Suprapubic skin (tissue), 4 donors: ENCODE data around the gene STAU1. TPM values are rescaled to one million over a fixed set of nuclear protein-coding genes. Genes with fewer than 3 reads are reported as not detected.

Source experiments
- DNase-seq, 2 donors: peaks; one replicate each; pipeline ENCODE4 v3.0.0-alpha.2; 2019; ENCODE audit warnings: low spot score in 2 of 2
- H3K27ac ChIP-seq: fragments of 200-600 bp; sonication (generic); one replicate; pipeline ENCODE4 v1.5.1; 2019
- H3K27me3 ChIP-seq: fragments of 200-600 bp; sonication (generic); one replicate; pipeline ENCODE4 v1.5.1; 2019
- H3K36me3 ChIP-seq: fragments of 200-600 bp; sonication (generic); one replicate; pipeline ENCODE4 v1.5.1; 2019
- H3K4me1 ChIP-seq: fragments of 200-600 bp; sonication (generic); one replicate; pipeline ENCODE4 v1.5.1; 2019
- H3K4me3 ChIP-seq: fragments of 200-600 bp; sonication (generic); one replicate; pipeline ENCODE4 v1.5.1; 2019; ENCODE audit warnings: mild to moderate bottlenecking
- H3K9me3 ChIP-seq: fragments of 200-600 bp; sonication (generic); one replicate; pipeline ENCODE4 v1.5.1; 2019
- EP300 ChIP-seq: sonication (generic); formaldehyde crosslinking; IDR thresholded peaks from one replicate; pipeline ENCODE4 v1.6.1; 2017; ENCODE audit warnings: antibody characterized with exemption
- POLR2A ChIP-seq, 2 donors: fragments of 450-650 bp; IDR thresholded peaks; one replicate each; pipeline ENCODE4 v1.6.1; 2017; ENCODE audit warnings: antibody characterized with exemption in 2 of 2, mild to moderate bottlenecking in 2 of 2, moderate library complexity in 2 of 2
- POLR2AphosphoS5 ChIP-seq, 3 donors: sonication (generic); formaldehyde crosslinking; IDR thresholded peaks; one replicate each; pipeline ENCODE4 v1.6.1; 2017; ENCODE audit warnings: antibody characterized with exemption in 3 of 3
- WGBS: methylation state at CpG from one replicate; pipeline ENCODE4 v1.1.5; 2018; 5-methylcytosine and 5-hydroxymethylcytosine counted together
- total RNA-seq, 4 donors: library from RNA; depleted of rRNA; stranded (reverse); fragments of >200 nt; gene quantifications; one replicate each; pipeline ENCODE4 v1.1.0, GENCODE V29; 2016
- TF ChIP-seq, protein P1 (sequence below), 2 donors: fragments of 200-600 bp in 1 of 2; fragments of 450-650 bp in 1 of 2; sonication (generic) in 1 of 2; IDR thresholded peaks; one replicate each; pipeline ENCODE4 v1.5.1; 2016 to 2019; ENCODE audit warnings: antibody characterized with exemption in 2 of 2, mild to moderate bottlenecking in 1 of 2, moderate library complexity in 1 of 2

Gene STAU1
- total RNA-seq, 4 donors from 2014 or later, result 53.0 to 79.1 (median 69.9) TPM

DNA sequence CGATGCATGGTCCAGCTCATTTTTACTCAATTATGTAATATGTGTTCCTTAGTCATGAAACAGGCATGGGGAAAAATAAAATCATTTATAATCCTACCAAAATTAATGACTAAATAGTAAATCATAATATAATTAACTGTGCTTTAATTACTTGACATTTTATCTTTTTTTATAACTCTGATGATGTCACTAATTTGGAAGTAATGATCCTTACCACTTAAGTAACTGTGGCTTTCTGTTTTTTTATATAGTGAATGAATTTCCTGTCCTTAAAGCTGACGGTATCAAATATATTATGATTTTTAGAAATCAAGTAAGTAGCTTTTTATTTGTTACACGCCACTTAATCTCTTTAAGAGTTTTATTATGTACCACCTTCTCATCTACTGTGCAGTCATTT lies 109.8 kb downstream of the STAU1 start:
- WGBS, result 95% methylated on average over 3 of the region's 3 CpGs
- TF ChIP-seq EP300 (no peak), POLR2A (IDR thresholded peaks at IDR 0.05) (no peak), POLR2AphosphoS5 (IDR thresholded peaks at IDR 0.05) (no peak)
- TF ChIP-seq, protein P1, sequence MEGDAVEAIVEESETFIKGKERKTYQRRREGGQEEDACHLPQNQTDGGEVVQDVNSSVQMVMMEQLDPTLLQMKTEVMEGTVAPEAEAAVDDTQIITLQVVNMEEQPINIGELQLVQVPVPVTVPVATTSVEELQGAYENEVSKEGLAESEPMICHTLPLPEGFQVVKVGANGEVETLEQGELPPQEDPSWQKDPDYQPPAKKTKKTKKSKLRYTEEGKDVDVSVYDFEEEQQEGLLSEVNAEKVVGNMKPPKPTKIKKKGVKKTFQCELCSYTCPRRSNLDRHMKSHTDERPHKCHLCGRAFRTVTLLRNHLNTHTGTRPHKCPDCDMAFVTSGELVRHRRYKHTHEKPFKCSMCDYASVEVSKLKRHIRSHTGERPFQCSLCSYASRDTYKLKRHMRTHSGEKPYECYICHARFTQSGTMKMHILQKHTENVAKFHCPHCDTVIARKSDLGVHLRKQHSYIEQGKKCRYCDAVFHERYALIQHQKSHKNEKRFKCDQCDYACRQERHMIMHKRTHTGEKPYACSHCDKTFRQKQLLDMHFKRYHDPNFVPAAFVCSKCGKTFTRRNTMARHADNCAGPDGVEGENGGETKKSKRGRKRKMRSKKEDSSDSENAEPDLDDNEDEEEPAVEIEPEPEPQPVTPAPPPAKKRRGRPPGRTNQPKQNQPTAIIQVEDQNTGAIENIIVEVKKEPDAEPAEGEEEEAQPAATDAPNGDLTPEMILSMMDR (IDR thresholded peaks at IDR 0.05), result no peak
- Histone ChIP-seq H3K4me3 (no peak overlapping the region), H3K36me3 (peaks cover 97% of the 10 kb centered on the region), H3K27me3 (no peaks in the 10 kb centered on the region), H3K9me3 (no peaks in the 10 kb centered on the region), H3K27ac (no peak overlapping the region), H3K4me1 (no peaks in the 10 kb centered on the region)
- no peak for DNase-seq

DNA sequence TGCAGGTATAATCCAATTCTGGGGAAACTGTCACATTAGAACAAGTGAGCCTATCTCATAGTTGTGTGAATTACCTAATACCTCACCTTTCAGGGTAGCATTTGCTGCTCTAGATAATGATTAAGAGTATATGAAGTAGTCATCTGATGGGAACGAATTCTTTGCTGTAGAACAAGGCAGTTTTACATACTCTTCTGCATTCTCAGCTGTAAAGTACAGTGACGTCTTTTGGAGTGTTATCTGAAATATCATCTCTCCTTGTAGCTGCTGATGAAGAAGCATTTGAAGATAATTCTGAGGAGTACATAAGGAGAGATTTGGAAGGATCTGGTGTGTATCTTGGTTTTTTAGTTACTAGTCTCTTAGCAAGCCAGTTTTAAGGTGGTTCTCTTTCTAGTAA lies 113.6 kb downstream of the STAU1 start:
- no peak for DNase-seq
- Histone ChIP-seq H3K36me3 (peaks cover 97% of the 10 kb centered on the region), H3K27ac (no peak overlapping the region), H3K4me3 (no peak overlapping the region), H3K9me3 (no peaks in the 10 kb centered on the region), H3K4me1 (no peaks in the 10 kb centered on the region), H3K27me3 (no peaks in the 10 kb centered on the region)
- TF ChIP-seq POLR2A (IDR thresholded peaks at IDR 0.05), result no peak
- no peak for TF ChIP-seq POLR2AphosphoS5 (IDR thresholded peaks at IDR 0.05)
- TF ChIP-seq, protein P1 (IDR thresholded peaks at IDR 0.05), result no peak
- TF ChIP-seq EP300, result no peak
- WGBS, result 88% methylated on average over 2 of the region's 2 CpGs

Other genes with a start within 250 kb of the STAU1 start
- 10 to 100 TPM; 38.4 to 47.0 (median 42.6) TPM for gene CSE1L, start 142.0 kb downstream of the STAU1 start, total RNA-seq
- gene DDX27, start 31.1 kb upstream of the STAU1 start, total RNA-seq, result 10 to 100 TPM; 29.3 to 49.5 (median 38.0) TPM
- gene ZNFX1, start 89.7 kb upstream of the STAU1 start, total RNA-seq, result 10 to 100 TPM; 25.9 to 36.1 (median 33.2) TPM